ENCODE data around the gene SAMD4B.

The SAMD4B gene

DNA sequence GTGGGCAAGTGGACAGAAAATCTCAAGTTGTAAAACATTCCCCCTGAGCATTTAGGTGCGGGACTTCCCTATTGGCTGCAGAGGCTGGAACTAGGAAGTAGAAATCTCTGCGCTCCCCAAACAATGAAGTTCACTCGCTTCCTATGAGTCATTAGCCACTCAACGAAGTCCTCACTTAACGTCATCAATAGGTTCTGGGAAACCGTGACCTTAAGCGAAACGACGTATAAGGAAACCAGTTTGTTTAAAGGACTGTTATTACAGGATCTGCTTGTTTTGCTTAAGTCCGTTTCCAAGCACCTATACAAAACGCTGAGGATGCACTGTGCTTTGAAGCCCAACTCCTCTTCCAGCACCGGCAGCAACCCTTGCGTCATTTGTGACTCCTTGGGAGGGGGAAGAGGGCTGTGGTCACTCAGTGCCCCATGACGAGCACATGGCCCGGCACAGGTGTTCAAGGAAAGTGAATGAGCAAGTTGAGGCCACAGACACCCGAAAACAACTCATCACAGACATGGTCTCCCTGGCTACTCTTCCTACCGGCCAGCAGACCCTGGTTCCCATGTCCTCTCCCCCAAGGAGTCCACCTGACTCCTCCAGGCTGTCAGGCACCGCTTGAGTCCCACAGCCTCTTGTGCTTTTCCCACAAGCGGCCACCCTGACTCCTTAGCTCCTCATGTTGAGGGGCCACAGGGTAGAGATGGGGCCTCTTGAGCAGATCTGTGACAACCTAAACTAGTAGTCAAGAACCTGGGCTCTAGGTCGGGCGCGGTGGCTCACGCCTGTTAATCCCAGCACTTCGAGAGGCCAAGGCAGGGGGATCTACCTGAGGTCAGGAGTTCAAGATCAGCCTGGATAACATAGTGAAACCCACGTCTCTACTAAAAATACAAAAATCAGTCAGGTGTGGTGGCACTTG is 88.7 kb downstream of the SAMD4B start:
- no peak for DNase-seq

- DNase-seq, result no peak
Measured at GRCh38 chr19:39432677-39433025, 90.4 kb downstream of the SAMD4B start.

GRCh38 chr19:39433480-39434079 is 91.4 kb downstream of the SAMD4B start:
- no peak for DNase-seq

GRCh38 chr19:39434123-39435076 is 92.2 kb downstream of the SAMD4B start:
- DNase-seq, result no peak
